GM18861 (cell line): Measurements from ENCODE around the gene MYF6.
A peak's percentile ranks its signal among the peaks of the same experiment; 100 is the strongest.

Source experiments
- ATAC-seq: cut with Tn5 transposase; IDR thresholded peaks from one replicate; pipeline ENCODE4 v1.9.1; 2021; ENCODE audit not compliant: unreplicated experiment

MYF6 gene

GRCh38 chr12:80704420-80704819 is 3.0 kb upstream of the MYF6 start:
- no peak for ATAC-seq

GRCh38 chr12:80707830-80708258 is 410 bp downstream of the MYF6 start:
- no peak for ATAC-seq

- ATAC-seq: no peak
Measured at GRCh38 chr12:80708259-80708974, 983 bp downstream of the MYF6 start.

- no peak for ATAC-seq
Measured at GRCh38 chr12:80708975-80709328, 1.5 kb downstream of the MYF6 start.

GRCh38 chr12:80709811-80710726 is 2.6 kb downstream of the MYF6 start:
- peak; percentile 65 for ATAC-seq

- no peak for ATAC-seq
Measured at GRCh38 chr12:80710727-80711449, 3.5 kb downstream of the MYF6 start.

- ATAC-seq: no peak
Measured at GRCh38 chr12:80711866-80712265, 4.4 kb downstream of the MYF6 start.

GRCh38 chr12:80712866-80713265 is 5.4 kb downstream of the MYF6 start:
- no peak for ATAC-seq

GRCh38 chr12:80713419-80713818 is 6.0 kb downstream of the MYF6 start:
- ATAC-seq: no peak

- ATAC-seq: no peak
Measured at GRCh38 chr12:80714055-80714454, 6.6 kb downstream of the MYF6 start.

- ATAC-seq: no peak
Measured at GRCh38 chr12:80714846-80715245, 7.4 kb downstream of the MYF6 start.

GRCh38 chr12:80715713-80716249 is 8.3 kb downstream of the MYF6 start:
- ATAC-seq: no peak

- no peak for ATAC-seq
Measured at GRCh38 chr12:80716696-80717469, 9.4 kb downstream of the MYF6 start, which contains the start of gene MYF5. TSS of gene MYF5 (plus strand) at chr12:80716912. CDS start at chr12:80717064, 152 bp downstream.

- no peak for ATAC-seq
Measured at GRCh38 chr12:80717856-80718255, 10.4 kb downstream of the MYF6 start.

- ATAC-seq: no peak
Measured at GRCh38 chr12:80720516-80720915, 13.1 kb downstream of the MYF6 start.

GRCh38 chr12:80721326-80721725 is 13.9 kb downstream of the MYF6 start:
- ATAC-seq: no peak

- no peak for ATAC-seq
Measured at GRCh38 chr12:80745851-80746505, 38.5 kb downstream of the MYF6 start.

- no peak for ATAC-seq
Measured at GRCh38 chr12:80747800-80748199, 40.4 kb downstream of the MYF6 start.

- no peak for ATAC-seq
Measured at GRCh38 chr12:80749456-80749855, 42.0 kb downstream of the MYF6 start.

- no peak for ATAC-seq
Measured at GRCh38 chr12:80752464-80752863, 45.0 kb downstream of the MYF6 start.
